A549 treated with CpdA at 1 μM for 4 hours (cell line): ENCODE measurements around the gene WDR6. TPM values are rescaled to one million over a fixed set of nuclear protein-coding genes. Genes with fewer than 3 reads are reported as not detected.

Experiments used
- total RNA-seq: library from RNA; stranded (reverse); fragments of 200-300 nt; extraction: Qiagen RNA extraction; gene quantifications from 5 replicates; pipeline ENCODE4 v1.2.3, GENCODE V29; 2022; ENCODE audit warnings: low read depth

Gene WDR6
- 68.1 to 80.6 TPM (median 71.0 TPM) in 5 replicates for total RNA-seq

GRCh38 chr3:49007068-49007770 is at the start of gene WDR6:
Gene WDR6, plus strand, starts transcription at chr3:49007391. Its CDS starts 41 bp downstream, at chr3:49007432.

GRCh38 chr3:48989796-48990635 is 17.2 kb upstream of the WDR6 start, which contains the start of gene P4HTM:
Gene P4HTM, plus strand, starts transcription at chr3:48990241. Its CDS starts 16 bp downstream, at chr3:48990257.

GRCh38 chr3:49017971-49018706 is 10.9 kb downstream of the WDR6 start, which contains the start of gene DALRD3:
Gene DALRD3, minus strand, starts transcription at chr3:49018580. Its CDS starts 16 bp downstream, at chr3:49018564.

GRCh38 chr3:49021813-49022687 is 14.9 kb downstream of the WDR6 start, which contains the start of gene NDUFAF3:
Gene NDUFAF3, plus strand, starts transcription at chr3:49022121. Its CDS starts 24 bp downstream, at chr3:49022145.

GRCh38 chr3:49028673-49029562 is 21.7 kb downstream of the WDR6 start, which contains the start of gene IMPDH2:
Gene IMPDH2, minus strand, starts transcription at chr3:49029398. Its CDS starts 48 bp downstream, at chr3:49029350.

Other genes starting within 250 kb of the WDR6 start
- 15.5 to 19.3 TPM (median 17.9 TPM) in 5 replicates for gene PRKAR2A, start 159.5 kb upstream of the WDR6 start, total RNA-seq
- gene SLC25A20, start 108.5 kb upstream of the WDR6 start, total RNA-seq = 9.9 to 11.8 TPM (median 10.8 TPM) in 5 replicates
- gene ARIH2, start 88.5 kb upstream of the WDR6 start, total RNA-seq = 58.2 to 64.1 TPM (median 62.6 TPM) in 5 replicates
- gene P4HTM, start 17.1 kb upstream of the WDR6 start, total RNA-seq = 11.7 to 19.5 TPM (median 18.6 TPM) in 5 replicates
- 16.7 to 25.0 TPM (median 24.7 TPM) in 5 replicates for gene DALRD3, start 11.2 kb downstream of the WDR6 start, total RNA-seq
- gene NDUFAF3, start 14.7 kb downstream of the WDR6 start, total RNA-seq = 50.1 to 90.6 TPM (median 82.5 TPM) in 5 replicates
- gene IMPDH2, start 22.0 kb downstream of the WDR6 start, total RNA-seq = 154 to 174 TPM (median 168 TPM) in 5 replicates
- 37.3 to 42.6 TPM (median 38.8 TPM) in 5 replicates for gene QRICH1, start 86.7 kb downstream of the WDR6 start, total RNA-seq
- gene QARS1, start 97.4 kb downstream of the WDR6 start, total RNA-seq = 124 to 161 TPM (median 149 TPM) in 5 replicates
- 20.0 to 26.9 TPM (median 23.7 TPM) in 5 replicates for gene USP19, start 113.4 kb downstream of the WDR6 start, total RNA-seq
- gene LAMB2, start 125.7 kb downstream of the WDR6 start, total RNA-seq = 75.5 to 100.0 TPM (median 84.8 TPM) in 5 replicates
- gene CCDC71, start 158.9 kb downstream of the WDR6 start, total RNA-seq = 10.1 to 17.1 TPM (median 13.0 TPM) in 5 replicates
- 4.1 to 5.5 TPM (median 4.5 TPM) in 5 replicates for gene KLHDC8B, start 164.2 kb downstream of the WDR6 start, total RNA-seq